ENCODE data around the gene WLS. TPM values are rescaled to one million over a fixed set of nuclear protein-coding genes. Genes with fewer than 3 reads are reported as not detected.
A peak's percentile ranks its signal among the peaks of the same experiment; 100 is the strongest.

The WLS gene
- polyA plus RNA-seq, 3 donors from 2014 or later, result not detected

DNA sequence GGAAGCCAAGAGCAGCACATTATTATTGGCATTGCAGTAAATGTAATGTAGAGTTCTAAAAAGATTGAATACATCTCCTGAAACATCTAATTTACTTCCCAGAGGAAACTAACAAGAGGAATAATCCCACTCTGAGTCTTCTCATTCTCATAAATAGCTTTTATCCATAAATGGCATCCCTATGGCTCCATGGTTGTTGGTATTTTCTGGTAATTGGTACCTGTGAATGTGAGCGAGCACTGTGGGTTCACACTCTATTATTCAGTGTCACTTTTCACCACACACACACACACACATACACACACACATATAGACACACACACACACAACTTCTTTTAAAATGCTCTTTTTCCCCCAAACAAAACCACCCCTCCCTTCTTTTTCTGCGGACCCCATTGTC is 4.7 kb upstream of the WLS start:
- Mint-ChIP-seq H3K27ac (no peak overlapping the region), H3K9me3 (peaks cover 3 to 27% (median 9%) of the 10 kb centered on the region in 6 donors), H3K27me3 (ENCODE audit: low read depth in 3 of 3) (peaks cover 0 to 13% (median 11%) of the 10 kb centered on the region in 3 donors), H3K36me3 (peaks cover 0 to 3% (median 0%) of the 10 kb centered on the region in 3 donors), H3K4me1 (no peaks in the 10 kb centered on the region), H3K4me3 (no peak overlapping the region)
- DNase-seq, result no peak

DNA sequence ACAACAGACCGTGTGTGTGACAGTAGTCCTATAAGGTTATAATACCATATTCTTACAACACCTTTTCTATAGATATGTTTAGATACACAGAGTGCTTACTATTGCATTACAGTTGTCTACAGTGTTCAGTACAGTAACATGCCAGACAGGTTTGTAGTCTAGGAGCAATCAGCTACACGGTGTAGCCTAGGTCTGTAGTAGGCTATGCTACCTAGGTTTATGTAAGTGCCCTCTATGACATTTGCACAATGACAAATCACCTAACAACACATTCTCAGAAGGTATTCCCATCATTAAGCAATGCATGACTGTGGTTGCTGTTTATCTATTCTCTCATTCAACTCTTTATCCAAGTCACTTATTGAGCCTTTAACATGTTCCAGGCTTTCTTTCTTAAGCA is 1.8 kb upstream of the WLS start:
- no peak overlapping the region for H3K4me3 Mint-ChIP-seq
- H3K36me3 Mint-ChIP-seq, result peaks cover 0 to 3% (median 0%) of the 10 kb centered on the region in 3 donors
- peaks cover 7 to 19% (median 18%) of the 10 kb centered on the region in 3 donors for H3K27me3 Mint-ChIP-seq (ENCODE audit: low read depth in 3 of 3)
- H3K4me1 Mint-ChIP-seq, result no peaks in the 10 kb centered on the region
- no peak overlapping the region for H3K27ac Mint-ChIP-seq
- no peak for DNase-seq
- H3K9me3 Mint-ChIP-seq, result peaks cover 3 to 16% (median 6%) of the 10 kb centered on the region in 6 donors

DNA sequence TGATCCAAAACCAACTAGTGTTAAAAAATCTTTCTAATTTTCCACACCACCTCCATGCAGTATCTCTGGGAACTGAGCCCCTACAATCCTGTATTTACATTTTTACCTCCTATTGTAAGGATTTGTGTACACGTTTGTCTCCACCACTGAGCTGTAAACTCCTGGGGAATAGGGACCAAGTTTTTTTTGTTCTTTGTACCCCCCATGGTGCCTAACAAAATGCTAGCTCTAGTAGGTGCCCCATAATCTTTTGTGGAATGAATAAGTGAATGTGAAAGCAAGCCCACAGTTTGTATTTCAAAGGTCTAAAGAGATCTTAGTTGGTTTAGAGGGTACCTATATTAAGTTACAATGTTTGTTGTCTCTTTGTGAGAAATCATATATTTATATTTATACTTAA is 879 bp upstream of the WLS start:
- no peak overlapping the region for H3K27ac Mint-ChIP-seq
- H3K36me3 Mint-ChIP-seq, result peaks cover 0 to 3% (median 0%) of the 10 kb centered on the region in 3 donors
- no peaks in the 10 kb centered on the region for H3K4me1 Mint-ChIP-seq
- peaks cover 7 to 19% (median 18%) of the 10 kb centered on the region in 3 donors for H3K27me3 Mint-ChIP-seq (ENCODE audit: low read depth in 3 of 3)
- no peak for DNase-seq
- H3K9me3 Mint-ChIP-seq, result peaks cover 0 to 16% (median 6%) of the 10 kb centered on the region in 6 donors
- peak overlapping the region in 2 of 5 donors; percentile 13 to 19 for H3K4me3 Mint-ChIP-seq

DNA sequence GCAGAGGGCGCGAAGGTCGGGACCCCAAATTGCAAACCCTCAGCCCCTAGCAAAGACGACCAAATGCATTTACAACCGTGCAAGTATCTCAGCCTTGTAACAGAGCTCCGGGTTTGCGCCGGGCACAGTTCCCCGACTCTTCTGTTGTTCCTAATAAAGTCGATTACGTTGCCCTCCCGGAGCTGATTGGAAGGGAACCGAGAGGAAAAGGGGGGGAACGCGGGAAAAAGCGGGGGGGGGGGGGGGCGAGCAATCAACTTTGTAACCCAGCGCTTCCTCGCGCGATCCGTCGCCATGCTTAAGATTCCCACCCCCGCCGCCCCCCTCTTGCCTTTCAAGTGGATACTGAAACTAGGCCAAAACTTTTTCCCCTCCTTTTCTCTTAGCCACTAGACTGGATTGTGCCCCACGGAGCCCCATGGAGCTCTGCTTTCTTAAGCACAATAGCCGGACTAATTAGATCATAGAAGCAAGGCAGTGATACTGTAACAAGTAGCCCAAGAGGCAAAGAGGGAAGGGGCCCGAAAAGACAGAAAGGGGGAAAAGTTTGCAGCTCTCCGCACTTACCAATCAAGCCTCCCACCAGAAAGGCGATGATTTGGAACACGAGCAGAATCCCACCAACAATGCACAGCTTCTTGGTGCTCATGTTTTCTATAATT is 565 bp downstream of the WLS start:
- H3K36me3 Mint-ChIP-seq, result peaks cover 0 to 3% (median 0%) of the 10 kb centered on the region in 3 donors
- peaks cover 0 to 16% (median 6%) of the 10 kb centered on the region in 6 donors for H3K9me3 Mint-ChIP-seq
- no peak for DNase-seq
- H3K4me1 Mint-ChIP-seq, result no peaks in the 10 kb centered on the region
- H3K4me3 Mint-ChIP-seq, result peak overlapping the region in 2 of 5 donors; percentile 2 to 33
- H3K27me3 Mint-ChIP-seq (ENCODE audit: low read depth in 3 of 3), result peaks cover 7 to 19% (median 18%) of the 10 kb centered on the region in 3 donors
- H3K27ac Mint-ChIP-seq, result no peak overlapping the region

DNA sequence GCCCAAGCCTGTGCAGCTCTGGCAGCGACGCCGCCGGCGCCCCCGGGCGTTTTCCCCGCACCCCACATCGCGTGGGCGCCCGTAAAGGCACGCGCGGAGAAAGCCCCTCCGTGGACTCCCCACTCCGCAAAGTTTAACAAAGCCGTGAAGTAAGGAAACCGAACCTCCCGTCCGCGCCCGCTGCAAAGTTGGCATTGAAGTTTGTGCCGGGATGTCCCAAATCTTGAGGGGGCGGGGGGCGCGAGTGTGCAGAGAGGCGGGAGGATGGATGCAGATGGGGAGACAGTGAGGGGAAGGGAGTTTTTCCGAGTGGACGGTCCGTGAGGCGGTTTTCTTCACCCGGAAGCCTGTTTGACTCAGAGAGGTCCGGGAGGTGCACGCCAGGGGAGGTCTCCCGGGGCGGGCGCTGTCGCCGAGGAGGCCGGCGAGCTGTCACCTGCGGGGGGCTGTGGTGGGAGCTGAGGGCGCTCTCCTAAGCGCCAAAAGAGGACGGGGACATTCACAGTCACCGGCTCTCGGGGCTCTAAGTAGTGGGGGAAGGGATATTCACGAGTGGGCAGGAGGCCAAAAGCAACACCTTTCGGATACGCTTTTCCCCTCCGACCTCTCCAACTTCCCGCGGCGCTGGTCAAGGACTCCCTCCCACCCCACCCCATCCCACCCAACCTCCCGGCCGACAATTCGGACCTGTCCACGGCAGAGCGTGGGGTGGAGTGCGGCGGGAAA is 1.3 kb downstream of the WLS start:
- no peak for DNase-seq
- Mint-ChIP-seq H3K27me3 (ENCODE audit: low read depth in 3 of 3) (peaks cover 7 to 19% (median 18%) of the 10 kb centered on the region in 3 donors), H3K27ac (no peak overlapping the region), H3K4me1 (no peaks in the 10 kb centered on the region), H3K9me3 (peaks cover 0 to 16% (median 6%) of the 10 kb centered on the region in 6 donors), H3K36me3 (peaks cover 0 to 3% (median 0%) of the 10 kb centered on the region in 3 donors), H3K4me3 (no peak overlapping the region)

DNA sequence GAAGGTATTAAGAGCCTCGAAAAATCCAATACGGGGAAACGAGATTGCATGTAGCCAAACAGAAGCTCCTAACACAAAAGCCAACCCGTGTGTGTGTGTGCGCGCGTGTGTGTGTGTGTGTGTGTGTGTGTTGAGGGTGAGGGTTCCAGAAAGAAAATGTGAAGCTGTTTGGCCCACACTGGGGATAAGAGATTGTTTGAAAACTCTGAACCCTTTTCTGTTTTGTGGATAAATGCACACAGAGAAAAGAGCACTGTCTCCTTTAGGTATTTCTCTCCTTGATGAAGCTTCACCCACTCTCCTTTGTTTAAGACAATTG is 1.9 kb downstream of the WLS start:
- Mint-ChIP-seq H3K27ac (no peak overlapping the region), H3K4me3 (no peak overlapping the region), H3K4me1 (no peaks in the 10 kb centered on the region), H3K27me3 (ENCODE audit: low read depth in 3 of 3) (peaks cover 7 to 19% (median 18%) of the 10 kb centered on the region in 3 donors), H3K9me3 (peaks cover 3 to 16% (median 6%) of the 10 kb centered on the region in 6 donors), H3K36me3 (peaks cover 0 to 3% (median 0%) of the 10 kb centered on the region in 3 donors)
- DNase-seq, result no peak

DNA sequence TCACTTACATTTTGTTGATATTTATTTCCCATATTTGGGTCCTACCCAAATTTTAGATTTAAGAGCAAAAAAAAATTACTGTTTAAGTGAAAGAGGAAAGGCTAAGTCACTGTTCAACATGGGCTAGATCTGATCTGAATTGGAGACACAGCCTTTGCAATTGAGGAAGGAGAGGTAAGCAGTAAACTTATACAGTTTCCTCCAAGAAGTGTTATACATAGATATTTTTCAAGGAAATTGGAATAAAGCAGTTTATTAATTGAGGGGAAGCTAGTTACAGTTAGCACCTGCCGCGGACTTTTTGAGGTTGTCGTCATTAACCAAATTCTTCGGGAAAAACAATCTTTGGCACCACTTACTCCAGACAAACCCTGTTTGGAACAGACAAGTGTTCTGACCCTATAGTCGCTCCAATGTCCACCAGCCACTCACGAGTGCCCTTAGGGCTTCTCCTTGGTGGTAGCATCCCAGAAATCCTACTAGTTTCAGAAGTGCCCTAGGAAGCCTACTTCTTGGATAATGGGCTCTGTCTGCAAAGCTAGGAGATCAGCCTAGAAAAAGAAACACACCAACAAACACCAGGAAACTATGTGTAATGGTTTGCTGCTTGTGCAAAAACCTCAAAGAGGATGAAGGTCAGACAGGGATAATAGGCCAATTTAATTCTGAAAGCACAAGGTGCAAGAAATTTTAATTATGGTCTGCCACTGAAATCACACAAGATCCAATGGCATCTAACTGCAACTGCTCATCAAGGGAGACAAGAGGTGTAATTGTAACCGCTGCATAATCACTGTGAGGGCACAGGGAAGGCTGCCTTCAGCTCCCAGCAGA is 2.5 kb downstream of the WLS start:
- DNase-seq, result no peak
- H3K27ac Mint-ChIP-seq, result no peak overlapping the region
- H3K27me3 Mint-ChIP-seq (ENCODE audit: low read depth in 3 of 3), result peaks cover 7 to 19% (median 18%) of the 10 kb centered on the region in 3 donors
- H3K9me3 Mint-ChIP-seq, result peaks cover 3 to 16% (median 6%) of the 10 kb centered on the region in 6 donors
- no peaks in the 10 kb centered on the region for H3K4me1 Mint-ChIP-seq
- no peak overlapping the region for H3K4me3 Mint-ChIP-seq
- H3K36me3 Mint-ChIP-seq, result peaks cover 0 to 3% (median 0%) of the 10 kb centered on the region in 3 donors

DNA sequence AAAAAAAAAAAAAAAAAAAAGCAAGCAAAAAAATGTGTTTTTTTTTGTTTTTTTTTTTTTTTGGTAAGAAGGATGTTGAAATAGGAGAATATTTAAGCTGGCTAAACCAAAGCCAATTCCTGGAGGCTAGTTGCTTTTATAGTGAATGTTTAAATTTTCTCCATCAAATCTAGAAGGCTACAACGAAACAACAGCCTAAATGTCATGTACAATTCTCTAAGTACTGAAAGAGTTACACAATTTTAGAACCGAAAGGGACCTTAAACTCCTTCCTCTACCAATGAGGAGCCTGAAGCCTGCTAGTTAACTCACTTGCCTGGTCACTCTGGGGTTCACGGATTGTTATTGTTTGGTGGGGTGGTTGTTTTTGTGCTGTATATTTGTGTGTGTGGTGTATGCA is 3.5 kb downstream of the WLS start:
- Mint-ChIP-seq H3K27ac (no peak overlapping the region), H3K36me3 (peaks cover 0 to 3% (median 0%) of the 10 kb centered on the region in 3 donors), H3K27me3 (ENCODE audit: low read depth in 3 of 3) (peaks cover 7 to 21% (median 18%) of the 10 kb centered on the region in 3 donors), H3K4me3 (no peak overlapping the region), H3K9me3 (peaks cover 3 to 18% (median 6%) of the 10 kb centered on the region in 6 donors), H3K4me1 (no peaks in the 10 kb centered on the region)
- no peak for DNase-seq

DNA sequence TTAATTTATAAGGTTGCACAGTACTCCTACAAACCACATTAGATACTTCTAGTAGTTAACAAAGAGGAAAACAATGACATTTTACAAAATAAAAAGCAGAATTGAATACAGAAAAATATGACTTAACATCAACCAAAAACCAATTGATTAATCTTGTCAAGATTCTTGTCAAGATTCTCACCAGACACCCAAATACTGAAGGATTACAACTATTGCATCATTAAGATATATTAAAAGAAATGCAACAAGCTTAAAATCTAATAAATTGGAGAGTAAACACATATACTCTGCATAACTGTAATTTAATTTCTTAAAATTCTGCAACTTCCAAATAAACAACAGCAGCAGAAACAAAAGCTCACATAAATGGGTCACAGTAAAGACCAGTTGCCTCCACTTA is 4.7 kb downstream of the WLS start:
- H3K9me3 Mint-ChIP-seq, result peaks cover 0 to 9% (median 4%) of the 10 kb centered on the region in 6 donors
- H3K4me1 Mint-ChIP-seq, result no peaks in the 10 kb centered on the region
- peaks cover 7 to 12% (median 7%) of the 10 kb centered on the region in 3 donors for H3K27me3 Mint-ChIP-seq (ENCODE audit: low read depth in 3 of 3)
- H3K36me3 Mint-ChIP-seq, result no peaks in the 10 kb centered on the region
- no peak for DNase-seq
- no peak overlapping the region for H3K27ac Mint-ChIP-seq
- H3K4me3 Mint-ChIP-seq, result no peak overlapping the region

DNA sequence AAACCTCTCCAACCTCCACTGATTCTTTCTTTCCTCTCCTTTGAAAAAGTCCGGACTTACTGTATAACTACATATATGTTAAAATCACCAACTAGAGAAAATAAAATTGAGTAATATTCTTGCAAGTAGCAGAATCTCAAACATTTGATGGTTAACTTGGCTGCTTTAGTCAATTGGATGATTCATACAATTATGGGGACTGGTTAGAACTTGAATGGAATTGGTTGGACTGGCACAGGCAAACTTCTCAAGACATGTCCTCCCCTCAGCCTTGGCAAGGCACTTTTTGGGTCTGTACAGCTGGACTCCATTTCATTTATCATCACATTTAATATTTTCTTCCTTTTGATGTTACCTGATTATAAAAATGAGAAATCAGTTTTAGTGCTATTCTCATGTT is 6.5 kb downstream of the WLS start:
- peaks cover 0 to 9% (median 4%) of the 10 kb centered on the region in 6 donors for H3K9me3 Mint-ChIP-seq
- H3K27me3 Mint-ChIP-seq (ENCODE audit: low read depth in 3 of 3), result peaks cover 6 to 8% (median 7%) of the 10 kb centered on the region in 3 donors
- DNase-seq, result no peak
- no peaks in the 10 kb centered on the region for H3K36me3 Mint-ChIP-seq
- no peaks in the 10 kb centered on the region for H3K4me1 Mint-ChIP-seq
- no peak overlapping the region for H3K27ac Mint-ChIP-seq
- H3K4me3 Mint-ChIP-seq, result no peak overlapping the region

DNA sequence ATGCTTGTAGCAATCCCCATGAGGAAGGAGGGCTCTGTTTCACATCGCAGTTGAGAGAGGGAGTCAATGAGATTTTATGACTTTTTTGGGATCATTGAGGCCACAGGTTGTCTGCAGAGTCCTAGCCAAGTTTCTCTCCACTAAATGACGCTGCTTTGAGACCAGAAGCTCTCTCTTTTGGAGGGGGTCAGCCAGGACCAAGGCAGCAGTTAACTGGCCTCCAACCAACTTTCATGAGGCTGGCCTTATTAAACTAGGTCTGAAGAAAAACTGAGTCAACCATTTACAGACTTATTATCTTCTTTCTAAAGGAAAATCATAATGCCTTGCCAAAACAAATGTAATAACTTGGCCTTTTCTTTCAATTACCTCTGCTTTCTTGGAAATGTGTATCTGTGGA is 8.6 kb downstream of the WLS start:
- DNase-seq, result no peak
- H3K4me3 Mint-ChIP-seq, result no peak overlapping the region
- H3K9me3 Mint-ChIP-seq, result peaks cover 0 to 8% (median 2%) of the 10 kb centered on the region in 6 donors
- H3K27ac Mint-ChIP-seq, result no peak overlapping the region
- peaks cover 0 to 6% (median 0%) of the 10 kb centered on the region in 3 donors for H3K27me3 Mint-ChIP-seq (ENCODE audit: low read depth in 3 of 3)
- H3K4me1 Mint-ChIP-seq, result no peaks in the 10 kb centered on the region
- no peaks in the 10 kb centered on the region for H3K36me3 Mint-ChIP-seq

DNA sequence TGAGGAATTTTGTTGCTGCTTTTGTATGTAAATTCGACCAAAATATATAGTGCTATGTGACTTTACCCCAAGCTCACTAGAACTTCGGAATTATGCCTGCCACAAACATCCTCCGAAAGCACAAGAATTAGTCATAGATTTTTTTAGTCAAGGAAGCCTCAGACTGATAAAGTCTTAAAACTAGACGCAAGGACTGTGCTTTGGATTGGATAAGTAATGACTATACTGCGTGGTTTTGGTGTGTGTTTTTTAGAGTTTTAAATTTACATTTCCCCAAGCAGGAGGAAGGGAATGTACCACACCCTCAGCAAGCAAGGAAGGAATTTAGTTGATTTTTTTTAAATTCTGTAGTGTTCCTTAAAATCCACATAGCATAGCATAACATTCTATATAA is 10.3 kb downstream of the WLS start:
- Mint-ChIP-seq H3K27ac (no peak overlapping the region), H3K9me3 (peaks cover 0 to 8% (median 2%) of the 10 kb centered on the region in 6 donors), H3K27me3 (ENCODE audit: low read depth in 3 of 3) (peaks cover 0 to 6% (median 0%) of the 10 kb centered on the region in 3 donors), H3K36me3 (no peaks in the 10 kb centered on the region), H3K4me3 (no peak overlapping the region), H3K4me1 (no peaks in the 10 kb centered on the region)
- DNase-seq, result no peak

DNA sequence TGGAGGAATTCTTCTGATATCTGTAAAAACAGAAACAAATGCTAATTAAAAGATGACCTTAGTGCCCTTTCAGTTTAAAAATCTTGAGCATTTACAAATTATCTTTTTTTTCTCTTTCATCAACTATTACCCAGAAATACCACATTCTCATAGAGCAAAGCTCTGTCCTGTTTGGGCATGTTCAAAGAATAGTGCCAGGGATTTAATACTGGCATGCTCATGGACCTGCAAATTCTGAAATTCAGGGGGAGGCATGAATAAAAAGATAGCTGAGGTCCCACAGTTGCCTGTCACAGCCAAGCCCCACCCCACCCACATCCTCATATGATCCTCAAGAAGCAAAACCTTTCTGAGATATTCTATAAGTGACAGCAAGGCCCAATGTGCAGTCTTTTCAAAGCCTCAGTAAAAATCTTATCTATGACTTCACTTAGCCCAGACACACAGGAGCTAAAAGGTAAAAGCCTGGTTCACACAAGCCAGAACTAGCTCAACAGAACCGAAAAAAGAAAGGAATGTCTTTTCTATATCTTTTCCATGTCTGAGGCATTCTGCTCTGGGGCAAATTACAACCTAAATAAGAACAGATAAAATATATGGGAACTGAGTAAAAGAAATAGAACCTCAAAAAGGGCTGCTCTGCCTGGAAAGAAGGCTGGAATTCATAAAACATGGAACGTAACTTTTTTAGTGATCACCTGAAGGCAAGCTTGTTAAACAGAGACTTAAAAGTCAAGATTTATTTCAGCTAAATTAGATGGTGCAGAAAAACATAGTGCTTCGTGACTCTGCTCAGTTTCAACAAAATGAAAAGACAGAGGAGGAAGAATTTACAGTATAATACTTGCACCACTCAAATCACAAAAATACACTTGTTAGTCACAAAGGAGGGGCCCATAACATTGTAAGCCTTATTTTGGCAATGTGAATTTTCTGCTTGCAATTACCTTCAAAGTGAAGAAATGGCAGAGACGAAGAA is 11.0 kb downstream of the WLS start:
- Mint-ChIP-seq H3K4me1 (no peaks in the 10 kb centered on the region), H3K36me3 (no peaks in the 10 kb centered on the region), H3K9me3 (peaks cover 0 to 8% (median 2%) of the 10 kb centered on the region in 6 donors), H3K27ac (no peak overlapping the region), H3K27me3 (ENCODE audit: low read depth in 3 of 3) (peaks cover 0 to 6% (median 0%) of the 10 kb centered on the region in 3 donors), H3K4me3 (no peak overlapping the region)
- no peak for DNase-seq
